Omental fat pad (tissue), 4 donors: ENCODE results near the gene LINGO1. TPM values are rescaled to one million over a fixed set of nuclear protein-coding genes. Genes with fewer than 3 reads are reported as not detected.

Source experiments
- ATAC-seq: fragments of 150-250 bp; one replicate; pipeline ENCODE4 v1.9.1; 2016; ENCODE audit warnings: mild to moderate bottlenecking, moderate library complexity; ENCODE audit not compliant: low FRiP score
- DNase-seq: peaks from one replicate; pipeline ENCODE4 v3.0.0-alpha.2; 2019; ENCODE audit warnings: low spot score
- CTCF ChIP-seq, 3 donors: fragments of 450-650 bp; IDR thresholded peaks; one replicate each; pipeline ENCODE4 v1.5.1; 2016 to 2017; ENCODE audit warnings: antibody characterized with exemption in 3 of 3, mild to moderate bottlenecking in 3 of 3, moderate library complexity in 2 of 3
- total RNA-seq, 4 donors: library from RNA; depleted of rRNA; stranded (reverse); fragments of >200 nt; gene quantifications; one replicate each; pipeline ENCODE4 v1.1.0, GENCODE V29; 2016

LINGO1 gene
- total RNA-seq, 4 donors from 2014 or later, result 0.36 to 1.7 (median 0.69) TPM

- no peak for DNase-seq
- no peak for TF ChIP-seq CTCF (IDR thresholded peaks at IDR 0.05)
- no peak for ATAC-seq
Observed at GRCh38 chr15:77564341-77564740, 68.4 kb downstream of the LINGO1 start.

GRCh38 chr15:77563623-77564156 lies 69.0 kb downstream of the LINGO1 start:
- ATAC-seq (no peak), DNase-seq (no peak)
- TF ChIP-seq CTCF (IDR thresholded peaks at IDR 0.05), result no peak

Other genes starting within 250 kb of the LINGO1 start
- 10 to 100 TPM; 37.8 to 75.3 (median 55.0) TPM for gene PEAK1, start 212.8 kb downstream of the LINGO1 start, total RNA-seq
- 10 to 100 TPM; 20.2 to 58.3 (median 31.2) TPM for gene HMG20A, start 212.0 kb downstream of the LINGO1 start, total RNA-seq